Activated naive CD4-positive, alpha-beta T cell treated with anti-CD3 and anti-CD28 coated beads for 36 hours (primary cell): ENCODE measurements around the gene USP25. TPM values are rescaled to one million over a fixed set of nuclear protein-coding genes. Genes with fewer than 3 reads are reported as not detected.

Experiments used
- CTCF ChIA-PET: fragments of 350-600 bp; sonication (Branson Sonifier 250); formaldehyde crosslinking; loops from one replicate; lab custom pipeline; 2021; ENCODE audit warnings: antibody characterized with exemption; lab: Charles Lee
- DNase-seq: peaks from one replicate; pipeline ENCODE4 v3.0.0-alpha.2; 2020
- H3K27ac Mint-ChIP-seq: one replicate; pipeline ENCODE4 v1.8.0; 2021; ENCODE audit warnings: mild to moderate bottlenecking, mixed read lengths
- H3K27me3 Mint-ChIP-seq: one replicate; pipeline ENCODE4 v1.8.0; 2021; ENCODE audit warnings: low read depth, mixed read lengths
- H3K36me3 Mint-ChIP-seq: one replicate; pipeline ENCODE4 v1.8.0; 2021; ENCODE audit warnings: low read depth, mixed read lengths
- H3K4me1 Mint-ChIP-seq: one replicate; pipeline ENCODE4 v1.8.0; 2021; ENCODE audit warnings: low read depth, mixed read lengths
- H3K4me3 Mint-ChIP-seq: one replicate; pipeline ENCODE4 v1.8.0; 2021; ENCODE audit warnings: mild to moderate bottlenecking, moderate library complexity, mixed read lengths
- H3K9me3 Mint-ChIP-seq: one replicate; pipeline ENCODE4 v1.8.0; 2021; ENCODE audit warnings: mixed read lengths
- intact Hi-C: fragments of 100-400 bp; cut with micrococcal nuclease; formaldehyde crosslinking; loops from one replicate; pipeline ENCODE4 v1.15.1; 2023
- total RNA-seq, 2 experiments: library from RNA; stranded (reverse); gene quantifications; one replicate each; pipeline ENCODE4 v1.2.3, GENCODE V29; 2021

The USP25 gene
- total RNA-seq, 2 experiments from 2014 or later: 24.7 to 27.8 TPM

DNA sequence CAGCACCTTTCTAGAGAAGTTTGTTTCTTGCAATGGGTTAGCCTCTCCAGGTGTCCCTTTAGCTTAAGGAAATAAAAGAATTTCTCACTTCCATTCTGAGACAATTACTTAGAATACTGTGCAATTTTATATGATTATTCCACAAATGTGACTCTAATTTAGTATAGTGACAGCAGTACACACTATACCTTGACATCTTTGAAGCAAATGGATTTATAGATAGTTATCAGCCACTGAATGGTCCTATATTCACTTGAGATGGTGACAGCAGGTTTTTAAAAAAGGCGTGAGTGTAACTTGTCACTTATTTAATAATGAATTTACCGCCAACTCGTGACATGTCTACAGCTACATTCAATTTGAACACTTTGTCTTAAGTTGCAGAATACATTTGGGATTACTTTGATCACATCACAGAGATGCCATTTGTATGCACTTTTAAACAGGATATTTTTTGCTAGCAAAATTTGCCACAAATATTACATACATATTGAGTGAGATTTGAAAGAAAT lies 71.6 kb downstream of the USP25 start:
- no peaks in the 10 kb centered on the region for H3K27me3 Mint-ChIP-seq
- no peak overlapping the region for H3K4me3 Mint-ChIP-seq
- H3K9me3 Mint-ChIP-seq: no peaks in the 10 kb centered on the region
- no peak for DNase-seq
- CTCF ChIA-PET: no interaction called here
- H3K36me3 Mint-ChIP-seq: peaks cover 14% of the 10 kb centered on the region
- peaks cover 34% of the 10 kb centered on the region for H3K4me1 Mint-ChIP-seq
- H3K27ac Mint-ChIP-seq: no peak overlapping the region
- intact Hi-C loops: no loop called here

DNA sequence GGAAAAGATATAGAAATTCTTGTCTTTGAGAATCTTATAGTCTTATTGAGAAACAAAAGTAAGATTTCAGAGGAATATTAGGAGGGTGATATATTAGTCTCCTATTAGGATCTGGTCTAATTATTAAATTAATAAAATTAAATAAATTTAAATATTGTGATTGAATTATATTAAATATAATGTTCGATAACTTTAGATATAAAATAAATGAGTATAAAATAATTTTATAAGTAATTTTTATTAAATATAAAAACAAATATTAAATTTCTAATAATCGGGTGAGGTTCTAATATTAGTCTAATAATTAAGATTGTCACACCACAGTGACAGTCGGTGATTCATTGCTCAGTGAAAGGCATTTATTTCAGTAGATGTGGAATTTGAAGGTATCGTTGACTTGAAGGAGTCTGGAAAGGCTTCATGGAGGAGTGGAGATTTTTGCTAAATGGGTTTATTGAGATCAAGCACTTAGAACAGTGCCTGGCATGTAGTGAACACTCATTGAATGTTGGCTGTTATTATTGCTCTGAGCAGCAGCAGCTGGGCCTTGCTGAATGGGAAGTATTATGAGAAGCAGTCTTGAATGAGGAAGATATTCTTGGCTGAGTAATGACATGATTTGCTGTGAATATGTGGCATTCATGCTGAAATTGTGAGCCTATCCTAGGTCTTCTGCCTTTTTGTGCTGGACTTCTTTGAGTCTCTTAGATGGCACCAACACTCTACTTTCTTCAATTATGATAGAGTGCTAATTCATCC lies 74.6 kb downstream of the USP25 start:
- no peaks in the 10 kb centered on the region for H3K27me3 Mint-ChIP-seq
- CTCF ChIA-PET: no interaction called here
- no peak for DNase-seq
- no peaks in the 10 kb centered on the region for H3K9me3 Mint-ChIP-seq
- H3K4me3 Mint-ChIP-seq: no peak overlapping the region
- H3K4me1 Mint-ChIP-seq: peaks cover 11% of the 10 kb centered on the region
- intact Hi-C loops: no loop called here
- no peak overlapping the region for H3K27ac Mint-ChIP-seq
- peaks cover 26% of the 10 kb centered on the region for H3K36me3 Mint-ChIP-seq

DNA sequence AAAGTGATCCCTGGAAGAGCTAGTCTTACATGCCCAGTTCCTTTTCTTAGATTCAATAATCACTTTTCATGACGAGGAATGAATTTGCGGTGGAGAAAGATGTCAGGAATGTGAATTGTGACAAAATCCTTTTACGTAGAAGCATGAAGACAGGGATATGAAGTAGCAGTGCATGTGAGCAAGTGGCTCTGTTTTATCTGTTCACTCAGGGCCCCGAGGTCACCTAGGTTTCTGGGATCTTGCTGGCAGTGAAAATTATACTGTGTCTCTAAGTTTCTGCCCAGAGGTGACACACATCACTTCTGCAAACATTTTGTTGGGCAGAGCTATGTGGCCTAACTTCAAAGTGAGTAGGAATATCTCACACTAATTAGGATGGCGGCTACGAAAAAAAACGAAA lies 79.3 kb downstream of the USP25 start:
- Mint-ChIP-seq H3K9me3 (peaks cover 14% of the 10 kb centered on the region), H3K4me3 (no peak overlapping the region), H3K27me3 (no peaks in the 10 kb centered on the region), H3K27ac (no peak overlapping the region), H3K4me1 (peaks cover 11% of the 10 kb centered on the region), H3K36me3 (peaks cover 54% of the 10 kb centered on the region)
- no peak for DNase-seq
- intact Hi-C loops: no loop called here
- CTCF ChIA-PET: no interaction called here

DNA sequence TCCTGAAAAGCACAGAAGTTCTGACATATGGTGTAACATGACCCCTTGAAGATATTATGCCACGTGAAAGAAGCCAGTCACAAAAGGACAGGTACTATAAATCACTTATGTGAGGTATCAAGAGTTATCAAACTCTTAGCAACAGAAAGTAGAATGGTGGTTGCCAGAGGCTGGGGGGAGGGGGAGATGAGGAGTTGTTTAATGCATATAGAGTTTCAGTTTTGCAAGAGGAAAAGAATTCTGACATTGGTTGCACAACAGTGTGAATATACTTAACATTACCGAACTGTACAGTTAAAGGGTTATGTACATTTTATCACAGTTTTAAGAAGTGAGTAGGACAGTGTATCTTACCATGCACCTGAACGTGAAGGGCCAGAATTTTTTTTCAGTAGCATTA lies 80.0 kb downstream of the USP25 start:
- no peaks in the 10 kb centered on the region for H3K27me3 Mint-ChIP-seq
- intact Hi-C loops: no loop called here
- CTCF ChIA-PET: no interaction called here
- peaks cover 9% of the 10 kb centered on the region for H3K4me1 Mint-ChIP-seq
- peak; percentile 23 for DNase-seq
- peaks cover 58% of the 10 kb centered on the region for H3K36me3 Mint-ChIP-seq
- H3K4me3 Mint-ChIP-seq: no peak overlapping the region
- H3K27ac Mint-ChIP-seq: no peak overlapping the region
- H3K9me3 Mint-ChIP-seq: peaks cover 19% of the 10 kb centered on the region

DNA sequence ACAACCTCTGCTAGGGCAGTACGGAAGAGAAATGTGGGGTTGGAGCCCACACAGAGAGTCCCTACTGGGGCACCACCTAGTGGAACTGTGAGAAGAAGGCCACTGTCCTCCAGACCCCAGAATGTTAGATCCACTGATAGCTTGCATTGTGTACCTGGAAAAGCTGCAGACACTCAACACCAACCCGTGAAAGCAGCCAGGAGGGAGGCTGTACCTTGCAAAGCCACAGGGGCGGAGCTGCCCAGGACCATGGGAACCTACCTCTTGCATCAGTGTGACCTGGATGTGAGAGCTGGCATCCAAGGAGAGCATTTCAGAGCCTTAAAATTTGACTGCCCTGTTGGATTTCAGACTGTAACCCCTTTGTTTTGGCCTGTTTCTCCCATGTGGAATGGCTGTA lies 85.5 kb downstream of the USP25 start:
- intact Hi-C loops: no loop called here
- CTCF ChIA-PET: no interaction called here
- no peak overlapping the region for H3K27ac Mint-ChIP-seq
- H3K9me3 Mint-ChIP-seq: peaks cover 33% of the 10 kb centered on the region
- peaks cover 65% of the 10 kb centered on the region for H3K36me3 Mint-ChIP-seq
- no peak for DNase-seq
- no peak overlapping the region for H3K4me3 Mint-ChIP-seq
- peaks cover 7% of the 10 kb centered on the region for H3K4me1 Mint-ChIP-seq
- no peaks in the 10 kb centered on the region for H3K27me3 Mint-ChIP-seq

DNA sequence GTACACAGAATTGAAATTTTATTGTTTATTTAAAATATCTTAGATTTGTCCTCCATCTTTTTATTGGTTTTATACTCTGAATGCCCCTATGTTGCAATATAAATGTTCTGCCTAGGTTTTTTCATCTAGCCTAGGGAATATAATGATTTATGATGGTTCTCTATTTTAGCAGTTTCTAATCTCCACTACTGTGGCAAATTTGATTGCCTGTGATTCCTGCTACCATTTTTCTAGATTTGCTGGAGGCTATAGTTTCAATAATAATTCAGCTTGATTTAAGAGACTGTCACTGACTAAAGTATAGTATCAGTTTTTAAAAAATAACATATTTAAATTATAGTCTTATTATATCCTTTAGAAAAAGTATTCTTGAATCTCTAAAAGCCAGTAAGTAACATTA lies 90.5 kb downstream of the USP25 start:
- no peak for DNase-seq
- H3K36me3 Mint-ChIP-seq: peaks cover 30% of the 10 kb centered on the region
- no peaks in the 10 kb centered on the region for H3K27me3 Mint-ChIP-seq
- peaks cover 29% of the 10 kb centered on the region for H3K4me1 Mint-ChIP-seq
- intact Hi-C loops: loop anchor here (10.0 kb wide), 3 partner anchors 226 to 956 kb away; no protein-coding TSS in a partner anchor
- CTCF ChIA-PET: no interaction called here
- H3K9me3 Mint-ChIP-seq: peaks cover 13% of the 10 kb centered on the region
- no peak overlapping the region for H3K27ac Mint-ChIP-seq
- H3K4me3 Mint-ChIP-seq: no peak overlapping the region

DNA sequence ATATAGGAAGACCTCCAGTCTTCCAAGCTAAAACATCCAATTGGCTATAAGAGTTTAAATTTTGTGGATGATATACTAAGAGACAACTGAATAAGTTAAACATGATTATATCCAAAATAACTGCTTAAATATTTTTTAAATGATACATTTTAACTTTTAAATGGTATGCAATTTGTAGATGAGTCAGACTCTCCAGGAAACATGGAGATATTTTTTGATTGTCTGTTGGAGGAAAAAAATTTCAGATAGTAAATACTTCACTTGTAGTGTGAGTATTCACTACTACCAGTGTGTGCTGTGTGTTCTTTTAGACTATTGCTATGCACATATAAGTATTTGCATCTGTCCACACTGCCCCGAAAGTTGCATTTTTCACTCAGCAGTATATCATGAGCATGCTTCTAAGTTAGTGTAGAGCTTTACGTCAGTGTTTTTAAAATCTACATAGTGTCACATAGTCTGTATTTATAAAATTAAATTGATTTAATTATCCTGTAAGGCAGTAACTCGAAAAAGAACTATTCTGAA lies 91.1 kb downstream of the USP25 start:
- peaks cover 30% of the 10 kb centered on the region for H3K4me1 Mint-ChIP-seq
- no peak overlapping the region for H3K4me3 Mint-ChIP-seq
- intact Hi-C loops: loop anchor here (10.0 kb wide), 3 partner anchors 226 to 956 kb away; no protein-coding TSS in a partner anchor
- CTCF ChIA-PET: no interaction called here
- peaks cover 10% of the 10 kb centered on the region for H3K9me3 Mint-ChIP-seq
- no peak for DNase-seq
- H3K27me3 Mint-ChIP-seq: no peaks in the 10 kb centered on the region
- H3K36me3 Mint-ChIP-seq: peaks cover 25% of the 10 kb centered on the region
- no peak overlapping the region for H3K27ac Mint-ChIP-seq

DNA sequence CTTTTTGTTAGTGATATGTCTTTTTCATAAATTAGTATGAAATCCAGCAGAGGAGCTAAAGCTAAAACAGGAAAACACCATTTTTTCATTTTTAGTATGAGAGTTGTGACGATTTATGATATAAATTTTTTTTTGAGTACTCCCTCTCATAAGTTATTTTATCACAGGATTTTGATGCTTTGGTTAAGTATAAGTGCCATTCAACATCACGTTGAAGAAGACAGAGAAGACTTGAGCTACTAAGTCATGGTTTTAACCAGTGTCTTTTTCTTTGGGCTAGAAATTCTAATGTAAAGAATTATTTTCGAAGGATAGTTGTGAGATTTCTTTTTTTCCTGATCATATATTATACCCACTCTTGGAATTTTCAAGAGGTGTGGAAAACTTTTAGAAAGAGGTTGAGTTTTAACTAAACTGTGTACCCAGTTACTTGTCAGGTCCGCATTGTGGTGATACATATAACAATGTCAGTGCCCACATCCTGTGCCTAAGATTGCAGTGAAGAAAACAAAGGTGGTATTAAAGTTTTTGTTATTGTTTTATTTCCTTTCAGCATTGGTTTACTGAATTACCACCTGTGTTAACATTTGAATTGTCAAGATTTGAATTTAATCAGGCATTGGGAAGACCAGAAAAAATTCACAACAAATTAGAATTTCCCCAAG lies 93.8 kb downstream of the USP25 start:
- intact Hi-C loops: loop anchor here (2.0 to 10.0 kb wide), 4 partner anchors 141 to 959 kb away; no protein-coding TSS in a partner anchor
- DNase-seq: peak; percentile 14
- peaks cover 7% of the 10 kb centered on the region for H3K36me3 Mint-ChIP-seq
- CTCF ChIA-PET: no interaction called here
- no peak overlapping the region for H3K4me3 Mint-ChIP-seq
- H3K27ac Mint-ChIP-seq: no peak overlapping the region
- peaks cover 28% of the 10 kb centered on the region for H3K4me1 Mint-ChIP-seq
- no peaks in the 10 kb centered on the region for H3K27me3 Mint-ChIP-seq
- H3K9me3 Mint-ChIP-seq: no peaks in the 10 kb centered on the region

DNA sequence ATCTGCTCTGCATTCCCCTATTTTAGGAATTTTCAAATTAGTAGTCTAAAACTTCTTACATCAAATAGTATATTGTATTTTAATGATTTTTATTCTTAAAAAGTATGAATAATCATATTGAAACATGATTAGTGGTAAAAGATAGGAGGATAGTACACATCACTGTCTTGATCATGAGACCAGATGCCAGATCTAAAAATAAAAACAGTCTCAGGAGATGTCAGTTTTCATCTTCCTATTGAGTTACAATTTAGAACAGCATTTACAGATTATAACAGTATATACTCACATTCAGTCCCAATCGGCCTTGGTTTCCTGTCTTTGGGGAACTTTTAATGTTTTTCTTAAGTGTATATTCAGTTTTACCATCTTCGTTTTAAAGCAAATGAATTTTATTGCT lies 95.9 kb downstream of the USP25 start:
- H3K4me1 Mint-ChIP-seq: peaks cover 28% of the 10 kb centered on the region
- H3K27me3 Mint-ChIP-seq: no peaks in the 10 kb centered on the region
- H3K9me3 Mint-ChIP-seq: no peaks in the 10 kb centered on the region
- CTCF ChIA-PET: interaction anchor here (0.6 kb wide), 1 partner anchor 37 kb away, joined by 3 read pairs; no protein-coding TSS in a partner anchor
- intact Hi-C loops: loop anchor here (1.0 to 10.0 kb wide), 8 partner anchors 31 to 961 kb away; partner anchors contain the start of genes NRIP1 and USP25
- H3K36me3 Mint-ChIP-seq: peaks cover 5% of the 10 kb centered on the region
- no peak overlapping the region for H3K4me3 Mint-ChIP-seq
- no peak overlapping the region for H3K27ac Mint-ChIP-seq
- DNase-seq: no peak

DNA sequence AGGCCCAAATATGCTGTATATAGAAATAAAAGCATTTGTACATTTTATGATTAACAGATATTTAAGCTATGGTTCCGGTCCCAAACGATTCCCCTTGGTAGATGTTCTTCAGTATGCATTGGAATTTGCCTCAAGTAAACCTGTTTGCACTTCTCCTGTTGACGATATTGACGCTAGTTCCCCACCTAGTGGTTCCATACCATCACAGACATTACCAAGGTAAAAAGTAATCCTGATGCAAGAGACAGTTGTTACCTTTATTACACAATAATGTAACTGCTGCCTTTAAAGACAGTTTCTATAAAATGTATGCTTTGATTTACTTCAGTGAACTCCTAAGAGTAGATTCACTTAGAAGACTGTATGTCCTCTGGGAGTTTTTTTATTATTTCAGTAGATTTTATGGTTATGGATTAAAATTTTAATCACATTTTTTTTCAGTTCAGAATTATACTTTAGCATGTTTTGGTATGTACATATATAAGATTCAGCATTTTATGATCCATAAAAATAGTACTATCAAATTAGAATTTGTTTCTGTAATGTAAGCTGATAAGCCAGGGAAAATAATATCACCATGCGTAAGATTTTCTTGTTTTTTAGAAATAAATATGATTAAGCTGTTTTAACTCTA lies 96.5 kb downstream of the USP25 start:
- peak; percentile 53 for DNase-seq
- no peak overlapping the region for H3K27ac Mint-ChIP-seq
- H3K36me3 Mint-ChIP-seq: peaks cover 7% of the 10 kb centered on the region
- H3K27me3 Mint-ChIP-seq: no peaks in the 10 kb centered on the region
- H3K9me3 Mint-ChIP-seq: no peaks in the 10 kb centered on the region
- H3K4me1 Mint-ChIP-seq: peaks cover 28% of the 10 kb centered on the region
- CTCF ChIA-PET: interaction anchor here (0.6 to 0.7 kb wide), 4 partner anchors 36 to 1312 kb away, joined by 3 read pairs; no protein-coding TSS in a partner anchor
- H3K4me3 Mint-ChIP-seq: no peak overlapping the region
- intact Hi-C loops: loop anchor here (1.0 to 10.0 kb wide), 6 partner anchors 31 to 961 kb away; partner anchors contain the start of genes NRIP1 and USP25

DNA sequence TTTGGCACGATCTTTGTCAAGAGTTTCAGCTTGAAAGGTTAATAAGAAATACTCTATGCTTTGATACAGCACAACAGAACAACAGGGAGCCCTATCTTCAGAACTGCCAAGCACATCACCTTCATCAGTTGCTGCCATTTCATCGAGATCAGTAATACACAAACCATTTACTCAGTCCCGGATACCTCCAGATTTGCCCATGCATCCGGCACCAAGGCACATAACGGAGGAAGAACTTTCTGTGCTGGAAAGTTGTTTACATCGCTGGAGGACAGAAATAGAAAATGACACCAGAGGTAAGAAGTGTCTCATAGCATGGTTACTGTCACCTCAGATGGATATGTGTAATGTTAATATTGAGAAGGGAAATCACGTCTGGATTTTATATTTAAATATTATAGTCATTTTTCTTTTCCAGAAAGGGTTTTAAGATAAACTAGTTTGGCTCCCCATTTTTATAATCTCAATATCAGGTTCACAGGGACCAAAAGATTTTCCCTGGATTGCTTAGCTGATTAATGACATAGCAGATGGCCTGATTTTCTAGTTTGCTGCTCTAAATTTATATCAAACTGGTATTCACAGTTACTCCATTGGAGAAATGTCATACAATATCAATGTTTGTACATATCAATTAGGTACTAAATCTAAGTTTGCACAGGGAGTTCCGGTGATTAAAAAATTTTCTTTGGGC lies 97.3 kb downstream of the USP25 start:
- Mint-ChIP-seq H3K9me3 (no peaks in the 10 kb centered on the region), H3K36me3 (peaks cover 14% of the 10 kb centered on the region), H3K27me3 (no peaks in the 10 kb centered on the region), H3K4me3 (no peak overlapping the region), H3K4me1 (peaks cover 23% of the 10 kb centered on the region), H3K27ac (no peak overlapping the region)
- CTCF ChIA-PET: interaction anchor here (0.6 to 0.7 kb wide), 4 partner anchors 76 to 1457 kb away, joined by 3 to 5 read pairs (median 3); no protein-coding TSS in a partner anchor
- no peak for DNase-seq
- intact Hi-C loops: loop anchor here (1.0 to 10.0 kb wide), 6 partner anchors 32 to 962 kb away; partner anchors contain the start of genes NRIP1 and USP25
